Occipital lobe (tissue), 2 donors: Measurements from ENCODE around the gene RHPN2. TPM values are rescaled to one million over a fixed set of nuclear protein-coding genes. Genes with fewer than 3 reads are reported as not detected.
A peak's percentile ranks its signal among the peaks of the same experiment; 100 is the strongest.

Experiments used
- DNase-seq: peaks from one replicate; lab custom pipeline; 2025; lab: John Stamatoyannopoulos, UW
- total RNA-seq: library from RNA; depleted of rRNA; stranded (reverse); fragments of >200 nt; gene quantifications from one replicate; pipeline ENCODE4 v1.2.3, GENCODE V29; 2014

RHPN2 gene
- total RNA-seq = 3.0 TPM

- no peak for DNase-seq
Measured at GRCh38 chr19:33064792-33065550, at the start of gene RHPN2. Gene RHPN2, minus strand, starts transcription at chr19:33064888. Its CDS starts 36 bp downstream, at chr19:33064852.

- no peak for DNase-seq
Measured at GRCh38 chr19:33114312-33114711, 49.6 kb upstream of the RHPN2 start.

GRCh38 chr19:33111587-33111986 is 46.9 kb upstream of the RHPN2 start:
- DNase-seq = no peak

- DNase-seq = no peak
Measured at GRCh38 chr19:33110137-33110910, 45.6 kb upstream of the RHPN2 start.

- DNase-seq = no peak
Measured at GRCh38 chr19:33108161-33108560, 43.5 kb upstream of the RHPN2 start.

- no peak for DNase-seq
Measured at GRCh38 chr19:33102893-33103292, 38.2 kb upstream of the RHPN2 start.

GRCh38 chr19:33100894-33101644 is 36.4 kb upstream of the RHPN2 start:
- no peak for DNase-seq

- DNase-seq = no peak
Measured at GRCh38 chr19:33098055-33098534, 33.4 kb upstream of the RHPN2 start.

- DNase-seq = no peak
Measured at GRCh38 chr19:33096005-33096404, 31.3 kb upstream of the RHPN2 start.

- no peak for DNase-seq
Measured at GRCh38 chr19:33094436-33095067, 29.9 kb upstream of the RHPN2 start.

GRCh38 chr19:33093420-33094210 is 28.9 kb upstream of the RHPN2 start:
- DNase-seq = no peak

GRCh38 chr19:33090179-33090578 is 25.5 kb upstream of the RHPN2 start:
- DNase-seq = no peak

- no peak for DNase-seq
Measured at GRCh38 chr19:33089010-33089409, 24.3 kb upstream of the RHPN2 start.

- no peak for DNase-seq
Measured at GRCh38 chr19:33086955-33087354, 22.3 kb upstream of the RHPN2 start.

GRCh38 chr19:33085570-33086128 is 21.0 kb upstream of the RHPN2 start:
- no peak for DNase-seq

GRCh38 chr19:33080761-33081681 is 16.3 kb upstream of the RHPN2 start, which contains the start of gene GPATCH1:
Gene GPATCH1, plus strand, starts transcription at chr19:33081181. Its CDS starts 13 bp downstream, at chr19:33081194.
- peak; percentile 87 for DNase-seq

- DNase-seq = no peak
Measured at GRCh38 chr19:33075519-33075918, 10.8 kb upstream of the RHPN2 start.

GRCh38 chr19:33071887-33072286 is 7.2 kb upstream of the RHPN2 start:
- no peak for DNase-seq

- no peak for DNase-seq
Measured at GRCh38 chr19:33067121-33067520, 2.4 kb upstream of the RHPN2 start.
